ENCODE data around the gene ACOT12.
A peak's percentile ranks its signal among the peaks of the same experiment; 100 is the strongest.
"Not testable (repeated sequence)": the region's sequence is repeated elsewhere in the genome, so short reads cannot be mapped to it uniquely, and the experiment has no call there.

Gene ACOT12

GRCh38 chr5:81338213-81338612, 55.7 kb downstream of the ACOT12 start:
- not testable (repeated sequence) for H2AFZ ChIP-seq (ENCODE audit: low read depth, low read length); H3K4ac ChIP-seq (ENCODE audit: low read depth in 1 of 2, low read length in 2 of 2); H2BK120ac ChIP-seq (ENCODE audit: low read depth, low read length); H3K4me3 ChIP-seq (ENCODE audit: insufficient read depth in 1 of 2, low read depth in 1 of 2, low read length in 2 of 2); H2BK15ac ChIP-seq (ENCODE audit: low read depth, poor library complexity, severe bottlenecking); H3K27me3 ChIP-seq (ENCODE audit: control insufficient read depth in 1 of 2, insufficient read depth in 1 of 2, low read length in 2 of 2); H3K4me1 ChIP-seq (ENCODE audit: control insufficient read depth, insufficient read depth, low read depth, low read length); H3K18ac ChIP-seq (ENCODE audit: low read depth in 1 of 2, low read length in 2 of 2); H3K9ac ChIP-seq (ENCODE audit: low read length); H3K79me1 ChIP-seq (replicated peaks; ENCODE audit: low read length, poor library complexity, severe bottlenecking); H3K9me3 ChIP-seq (ENCODE audit: control insufficient read depth, low read length); H3K14ac ChIP-seq (ENCODE audit: low read length in 2 of 2); H4K91ac ChIP-seq (ENCODE audit: low read length); H2AK5ac ChIP-seq (ENCODE audit: low read length, severe bottlenecking); H3K23ac ChIP-seq (ENCODE audit: low read length in 2 of 2); H2BK12ac ChIP-seq (ENCODE audit: low read length in 2 of 2); H3K36me3 ChIP-seq (ENCODE audit: control insufficient read depth in 1 of 2, insufficient read depth in 2 of 2, low read depth in 1 of 2, low read length in 2 of 2); H3K27ac ChIP-seq (ENCODE audit: low read length, poor library complexity, severe bottlenecking); DNase-seq; H3K4me2 ChIP-seq (ENCODE audit: low read length, poor library complexity, severe bottlenecking); H2BK5ac ChIP-seq (ENCODE audit: low read depth, low read length, poor library complexity, severe bottlenecking); H4K8ac ChIP-seq (ENCODE audit: low read length)
- WGBS, result 100% methylated on average over 1 of the region's 3 CpGs

GRCh38 chr5:81337803-81338202, 56.1 kb downstream of the ACOT12 start:
- no peak overlapping the region for H2BK120ac ChIP-seq (ENCODE audit: low read depth, low read length)
- H4K8ac ChIP-seq (ENCODE audit: low read length), result no peak overlapping the region
- H2BK12ac ChIP-seq (ENCODE audit: low read length in 2 of 2), result no peak overlapping the region
- H2BK15ac ChIP-seq (ENCODE audit: low read depth, poor library complexity, severe bottlenecking), result no peak overlapping the region
- no peaks in the 10 kb centered on the region for H3K9me3 ChIP-seq (ENCODE audit: control insufficient read depth, low read length)
- no peak for DNase-seq
- H3K4me3 ChIP-seq (ENCODE audit: insufficient read depth in 1 of 2, low read depth in 1 of 2, low read length in 2 of 2), result no peak overlapping the region
- H3K27me3 ChIP-seq (ENCODE audit: control insufficient read depth in 1 of 2, insufficient read depth in 1 of 2, low read length in 2 of 2), result no peaks in the 10 kb centered on the region
- no peak overlapping the region for H3K9ac ChIP-seq (ENCODE audit: low read length)
- H2AK5ac ChIP-seq (ENCODE audit: low read length, severe bottlenecking), result no peak overlapping the region
- no peak overlapping the region for H4K91ac ChIP-seq (ENCODE audit: low read length)
- no peaks in the 10 kb centered on the region for H3K4me1 ChIP-seq (ENCODE audit: control insufficient read depth, insufficient read depth, low read depth, low read length)
- H3K27ac ChIP-seq (ENCODE audit: low read length, poor library complexity, severe bottlenecking), result no peak overlapping the region
- no peak overlapping the region for H3K14ac ChIP-seq (ENCODE audit: low read length in 2 of 2)
- H2AFZ ChIP-seq (ENCODE audit: low read depth, low read length), result no peak overlapping the region
- 60% methylated on average over 2 of the region's 2 CpGs for WGBS
- H3K18ac ChIP-seq (ENCODE audit: low read depth in 1 of 2, low read length in 2 of 2), result no peak overlapping the region
- H3K4me2 ChIP-seq (ENCODE audit: low read length, poor library complexity, severe bottlenecking), result no peak overlapping the region
- no peak overlapping the region for H3K23ac ChIP-seq (ENCODE audit: low read length in 2 of 2)
- H3K4ac ChIP-seq (ENCODE audit: low read depth in 1 of 2, low read length in 2 of 2), result no peak overlapping the region
- no peaks in the 10 kb centered on the region for H3K36me3 ChIP-seq (ENCODE audit: control insufficient read depth in 1 of 2, insufficient read depth in 2 of 2, low read depth in 1 of 2, low read length in 2 of 2)
- no peak overlapping the region for H2BK5ac ChIP-seq (ENCODE audit: low read depth, low read length, poor library complexity, severe bottlenecking)
- no peaks in the 10 kb centered on the region for H3K79me1 ChIP-seq (replicated peaks; ENCODE audit: low read length, poor library complexity, severe bottlenecking)

GRCh38 chr5:81336556-81336955, 57.4 kb downstream of the ACOT12 start:
- Histone ChIP-seq H3K4me3 (ENCODE audit: insufficient read depth in 1 of 2, low read depth in 1 of 2, low read length in 2 of 2) (no peak overlapping the region), H3K4me2 (ENCODE audit: low read length, poor library complexity, severe bottlenecking) (no peak overlapping the region), H3K27me3 (ENCODE audit: control insufficient read depth in 1 of 2, insufficient read depth in 1 of 2, low read length in 2 of 2) (no peaks in the 10 kb centered on the region), H4K91ac (ENCODE audit: low read length) (no peak overlapping the region), H3K18ac (ENCODE audit: low read depth in 1 of 2, low read length in 2 of 2) (no peak overlapping the region), H3K23ac (ENCODE audit: low read length in 2 of 2) (no peak overlapping the region), H3K27ac (ENCODE audit: low read length, poor library complexity, severe bottlenecking) (no peak overlapping the region), H4K8ac (ENCODE audit: low read length) (no peak overlapping the region), H2BK5ac (ENCODE audit: low read depth, low read length, poor library complexity, severe bottlenecking) (no peak overlapping the region), H3K9ac (ENCODE audit: low read length) (no peak overlapping the region), H3K36me3 (ENCODE audit: control insufficient read depth in 1 of 2, insufficient read depth in 2 of 2, low read depth in 1 of 2, low read length in 2 of 2) (no peaks in the 10 kb centered on the region), H3K14ac (ENCODE audit: low read length in 2 of 2) (no peak overlapping the region), H3K4ac (ENCODE audit: low read depth in 1 of 2, low read length in 2 of 2) (no peak overlapping the region), H2BK12ac (ENCODE audit: low read length in 2 of 2) (no peak overlapping the region), H2AFZ (ENCODE audit: low read depth, low read length) (no peak overlapping the region), H3K9me3 (ENCODE audit: control insufficient read depth, low read length) (no peaks in the 10 kb centered on the region), H2BK15ac (ENCODE audit: low read depth, poor library complexity, severe bottlenecking) (no peak overlapping the region), H3K4me1 (ENCODE audit: control insufficient read depth, insufficient read depth, low read depth, low read length) (no peaks in the 10 kb centered on the region), H2BK120ac (ENCODE audit: low read depth, low read length) (no peak overlapping the region), H3K79me1 (replicated peaks; ENCODE audit: low read length, poor library complexity, severe bottlenecking) (no peaks in the 10 kb centered on the region), H2AK5ac (ENCODE audit: low read length, severe bottlenecking) (no peak overlapping the region)
- no CpG with 5 or more reads among the region's 1 CpG for WGBS
- peak; percentile 43 for DNase-seq

GRCh38 chr5:81335946-81336345, 58.0 kb downstream of the ACOT12 start:
- H3K36me3 ChIP-seq (ENCODE audit: control insufficient read depth in 1 of 2, insufficient read depth in 2 of 2, low read depth in 1 of 2, low read length in 2 of 2), result no peaks in the 10 kb centered on the region
- no peak overlapping the region for H2BK12ac ChIP-seq (ENCODE audit: low read length in 2 of 2)
- 40% methylated on average over 1 of the region's 2 CpGs for WGBS
- H4K91ac ChIP-seq (ENCODE audit: low read length), result no peak overlapping the region
- H3K4me3 ChIP-seq (ENCODE audit: insufficient read depth in 1 of 2, low read depth in 1 of 2, low read length in 2 of 2), result no peak overlapping the region
- H2AK5ac ChIP-seq (ENCODE audit: low read length, severe bottlenecking), result no peak overlapping the region
- H3K27me3 ChIP-seq (ENCODE audit: control insufficient read depth in 1 of 2, insufficient read depth in 1 of 2, low read length in 2 of 2), result no peaks in the 10 kb centered on the region
- H3K9me3 ChIP-seq (ENCODE audit: control insufficient read depth, low read length), result no peaks in the 10 kb centered on the region
- no peak overlapping the region for H3K9ac ChIP-seq (ENCODE audit: low read length)
- H3K4me2 ChIP-seq (ENCODE audit: low read length, poor library complexity, severe bottlenecking), result no peak overlapping the region
- no peak overlapping the region for H2AFZ ChIP-seq (ENCODE audit: low read depth, low read length)
- no peak overlapping the region for H2BK15ac ChIP-seq (ENCODE audit: low read depth, poor library complexity, severe bottlenecking)
- no peaks in the 10 kb centered on the region for H3K79me1 ChIP-seq (replicated peaks; ENCODE audit: low read length, poor library complexity, severe bottlenecking)
- H2BK120ac ChIP-seq (ENCODE audit: low read depth, low read length), result no peak overlapping the region
- no peak overlapping the region for H3K18ac ChIP-seq (ENCODE audit: low read depth in 1 of 2, low read length in 2 of 2)
- no peaks in the 10 kb centered on the region for H3K4me1 ChIP-seq (ENCODE audit: control insufficient read depth, insufficient read depth, low read depth, low read length)
- no peak overlapping the region for H2BK5ac ChIP-seq (ENCODE audit: low read depth, low read length, poor library complexity, severe bottlenecking)
- no peak overlapping the region for H3K14ac ChIP-seq (ENCODE audit: low read length in 2 of 2)
- DNase-seq, result no peak
- no peak overlapping the region for H3K4ac ChIP-seq (ENCODE audit: low read depth in 1 of 2, low read length in 2 of 2)
- no peak overlapping the region for H4K8ac ChIP-seq (ENCODE audit: low read length)
- H3K23ac ChIP-seq (ENCODE audit: low read length in 2 of 2), result no peak overlapping the region
- H3K27ac ChIP-seq (ENCODE audit: low read length, poor library complexity, severe bottlenecking), result no peak overlapping the region

All from mesenchymal stem cell (in vitro differentiated cells and primary cell).